OCI-LY3 (cell line): ENCODE results near the gene MIEF2.
"Not testable (repeated sequence)": the region's sequence is repeated elsewhere in the genome, so short reads cannot be mapped to it uniquely, and the experiment has no call there.

Experiments used
- H2AFZ ChIP-seq: fragments of 200-600, 300-600 bp; shearing (Covaris generic); 2 replicates; pipeline ENCODE4 v1.6.0; 2014; ENCODE audit warnings: antibody characterized with exemption, low read depth, low read length
- H3K27ac ChIP-seq: fragments of 200-600, 300-600 bp; sonication (generic); 2 replicates; pipeline ENCODE4 v1.5.1; 2014; ENCODE audit warnings: mild to moderate bottlenecking, low read length, moderate library complexity, mixed read lengths
- H3K27me3 ChIP-seq: fragments of 200-600, 300-600 bp; sonication (generic); 2 replicates; pipeline ENCODE4 v1.6.1; 2014; ENCODE audit warnings: low read depth, low read length, mixed read lengths
- H3K36me3 ChIP-seq: fragments of 200-600, 300-600 bp; sonication (generic); replicated peaks from 2 replicates; pipeline ENCODE3; 2014; ENCODE audit warnings: low read depth, low read length, mixed read lengths
- H3K4me1 ChIP-seq: fragments of 300-600, 200-600 bp; sonication (generic); 2 replicates; pipeline ENCODE4 v1.6.1; 2014; ENCODE audit warnings: low read length, mixed read lengths
- H3K4me2 ChIP-seq: fragments of 200-600, 300-600 bp; sonication (generic); 2 replicates; pipeline ENCODE4 v1.6.1; 2014; ENCODE audit warnings: low read length, mixed read lengths
- H3K4me3 ChIP-seq: fragments of 300-600, 200-600 bp; sonication (generic); 2 replicates; pipeline ENCODE4 v1.5.1; 2014; ENCODE audit warnings: antibody characterized with exemption, mild to moderate bottlenecking, low read length, moderate library complexity
- H3K79me2 ChIP-seq: fragments of 300-600, 200-600 bp; shearing (Covaris generic); 2 replicates; pipeline ENCODE4 v1.6.1; 2014; ENCODE audit warnings: mild to moderate bottlenecking, low read length, mixed read lengths
- H3K9ac ChIP-seq: fragments of 300-600, 200-600 bp; shearing (Covaris generic); 2 replicates; pipeline ENCODE4 v1.6.0; 2014; ENCODE audit warnings: mild to moderate bottlenecking, low read length, moderate library complexity
- H3K9me3 ChIP-seq: fragments of 200-600, 300-600 bp; shearing (Covaris generic); 2 replicates; pipeline ENCODE4 v1.6.1; 2014; ENCODE audit warnings: low read length, mixed read lengths; ENCODE audit not compliant: insufficient read depth
- H4K20me1 ChIP-seq: fragments of 200-600, 300-600 bp; sonication (generic); 2 replicates; pipeline ENCODE4 v1.6.1; 2016; ENCODE audit warnings: low read length, mixed read lengths; ENCODE audit not compliant: insufficient read depth
- EZH2phosphoT487 ChIP-seq: fragments of 200-600 bp; shearing (Covaris generic); IDR thresholded peaks from 2 replicates; pipeline ENCODE4 v1.6.1; 2018; ENCODE audit warnings: antibody characterized with exemption, mixed run types, low read depth
- TF ChIP-seq, protein P1 (sequence below): fragments of 200-600, 300-600 bp; sonication (generic); IDR thresholded peaks from 2 replicates; pipeline ENCODE4 v1.5.1; 2014; ENCODE audit warnings: antibody characterized with exemption, low read length, low read depth

The MIEF2 gene

DNA sequence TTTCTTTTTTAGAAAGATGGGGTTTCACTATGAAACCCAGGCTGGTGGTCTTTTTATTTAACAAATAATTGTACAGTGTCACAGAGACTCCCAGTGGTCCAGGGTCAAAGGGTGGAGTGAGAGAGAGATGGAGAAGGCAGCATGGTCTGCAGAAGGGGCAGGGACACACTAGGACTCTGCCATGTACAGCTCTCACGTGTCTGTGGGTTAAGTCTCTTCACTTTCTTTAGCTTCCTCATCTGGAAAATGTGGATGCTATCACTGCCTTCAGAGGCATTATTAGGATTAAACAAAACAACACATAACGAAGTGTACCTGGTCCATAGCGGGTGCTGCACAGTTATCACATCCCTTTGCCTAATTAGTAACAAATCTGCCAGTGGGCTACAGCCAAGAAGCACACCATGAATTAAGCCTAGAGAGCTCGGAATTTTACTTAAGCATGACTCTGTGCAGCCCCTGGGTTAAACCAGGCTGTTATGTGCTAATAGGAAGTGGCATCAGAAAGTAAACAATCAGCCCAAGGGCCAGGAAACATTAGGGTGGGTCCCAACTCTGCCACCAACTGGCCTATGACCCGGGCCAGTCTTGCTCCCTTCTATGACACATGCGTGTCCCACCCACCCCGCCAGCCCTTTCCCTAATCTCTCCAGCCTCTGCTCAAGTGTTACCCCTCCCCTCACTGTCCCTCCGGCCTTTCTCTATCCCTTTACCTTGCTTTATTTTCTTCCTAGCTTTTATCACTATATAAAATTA, 40.4 kb downstream of the MIEF2 start:
- H4K20me1 ChIP-seq, result no peaks in the 10 kb centered on the region
- H3K79me2 ChIP-seq, result no peaks in the 10 kb centered on the region
- H3K4me1 ChIP-seq, result peaks cover 16% of the 10 kb centered on the region
- no peak overlapping the region for H3K4me2 ChIP-seq
- TF ChIP-seq EZH2phosphoT487, result no peak
- no peak overlapping the region for H2AFZ ChIP-seq
- H3K9ac ChIP-seq, result no peak overlapping the region
- no peak overlapping the region for H3K27ac ChIP-seq
- no peak overlapping the region for H3K4me3 ChIP-seq
- H3K9me3 ChIP-seq, result no peaks in the 10 kb centered on the region
- H3K27me3 ChIP-seq, result no peaks in the 10 kb centered on the region
- H3K36me3 ChIP-seq, result no peaks in the 10 kb centered on the region

DNA sequence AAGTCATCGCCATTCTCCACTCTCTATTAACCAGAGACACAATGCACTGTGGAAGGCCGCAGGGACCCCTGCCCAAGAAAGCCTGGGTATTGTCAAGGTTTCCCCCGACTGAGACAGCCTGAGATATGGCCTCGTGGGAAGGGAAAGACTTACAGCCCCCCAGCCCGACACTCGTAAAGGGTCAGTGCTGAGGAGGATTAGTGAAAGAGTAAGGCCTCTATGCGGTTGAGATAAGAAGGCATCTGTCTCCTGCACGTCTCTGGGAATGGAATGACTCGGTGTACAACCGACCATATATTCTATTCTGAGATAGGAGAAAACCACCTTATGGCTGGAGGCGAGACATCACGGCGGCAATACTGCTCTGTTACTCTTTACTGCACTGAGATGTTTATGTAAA, 42.7 kb downstream of the MIEF2 start:
- not testable (repeated sequence) for H3K27me3 ChIP-seq, H4K20me1 ChIP-seq, H2AFZ ChIP-seq, H3K27ac ChIP-seq, H3K9ac ChIP-seq, H3K79me2 ChIP-seq, H3K36me3 ChIP-seq, H3K9me3 ChIP-seq, H3K4me1 ChIP-seq, H3K4me3 ChIP-seq, H3K4me2 ChIP-seq

DNA sequence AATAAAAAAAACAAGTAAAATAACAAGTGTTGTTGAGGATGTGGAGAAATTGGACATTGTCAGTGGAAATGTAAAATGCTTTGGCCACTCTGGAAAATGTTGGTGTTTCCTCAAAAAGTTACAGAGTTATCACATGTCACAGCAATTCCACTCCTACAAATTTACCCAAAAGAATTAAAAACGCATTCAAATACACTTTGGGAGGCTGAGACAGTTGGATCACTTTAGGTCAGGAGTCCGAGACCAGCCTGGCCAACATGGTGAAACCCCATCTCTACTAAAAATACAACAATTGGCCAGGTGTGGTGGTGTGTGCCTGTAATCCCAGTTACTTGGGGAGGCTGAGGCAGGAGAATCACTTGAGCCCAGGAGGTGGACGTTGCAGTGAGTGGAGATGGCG, 48.7 kb downstream of the MIEF2 start:
- no peaks in the 10 kb centered on the region for H3K9me3 ChIP-seq
- H3K9ac ChIP-seq, result no peak overlapping the region
- no peak for TF ChIP-seq EZH2phosphoT487
- TF ChIP-seq, protein P1, sequence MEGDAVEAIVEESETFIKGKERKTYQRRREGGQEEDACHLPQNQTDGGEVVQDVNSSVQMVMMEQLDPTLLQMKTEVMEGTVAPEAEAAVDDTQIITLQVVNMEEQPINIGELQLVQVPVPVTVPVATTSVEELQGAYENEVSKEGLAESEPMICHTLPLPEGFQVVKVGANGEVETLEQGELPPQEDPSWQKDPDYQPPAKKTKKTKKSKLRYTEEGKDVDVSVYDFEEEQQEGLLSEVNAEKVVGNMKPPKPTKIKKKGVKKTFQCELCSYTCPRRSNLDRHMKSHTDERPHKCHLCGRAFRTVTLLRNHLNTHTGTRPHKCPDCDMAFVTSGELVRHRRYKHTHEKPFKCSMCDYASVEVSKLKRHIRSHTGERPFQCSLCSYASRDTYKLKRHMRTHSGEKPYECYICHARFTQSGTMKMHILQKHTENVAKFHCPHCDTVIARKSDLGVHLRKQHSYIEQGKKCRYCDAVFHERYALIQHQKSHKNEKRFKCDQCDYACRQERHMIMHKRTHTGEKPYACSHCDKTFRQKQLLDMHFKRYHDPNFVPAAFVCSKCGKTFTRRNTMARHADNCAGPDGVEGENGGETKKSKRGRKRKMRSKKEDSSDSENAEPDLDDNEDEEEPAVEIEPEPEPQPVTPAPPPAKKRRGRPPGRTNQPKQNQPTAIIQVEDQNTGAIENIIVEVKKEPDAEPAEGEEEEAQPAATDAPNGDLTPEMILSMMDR, result no peak
- H3K27ac ChIP-seq, result no peak overlapping the region
- H3K4me1 ChIP-seq, result 0 out of 2 replicates have a peak, but pooled peaks cover 4% of the 10 kb centered on the region
- H4K20me1 ChIP-seq, result no peaks in the 10 kb centered on the region
- no peaks in the 10 kb centered on the region for H3K27me3 ChIP-seq
- no peak overlapping the region for H2AFZ ChIP-seq
- H3K36me3 ChIP-seq, result no peaks in the 10 kb centered on the region
- H3K79me2 ChIP-seq, result peaks cover 29% of the 10 kb centered on the region
- H3K4me3 ChIP-seq, result no peak overlapping the region
- no peak overlapping the region for H3K4me2 ChIP-seq

DNA sequence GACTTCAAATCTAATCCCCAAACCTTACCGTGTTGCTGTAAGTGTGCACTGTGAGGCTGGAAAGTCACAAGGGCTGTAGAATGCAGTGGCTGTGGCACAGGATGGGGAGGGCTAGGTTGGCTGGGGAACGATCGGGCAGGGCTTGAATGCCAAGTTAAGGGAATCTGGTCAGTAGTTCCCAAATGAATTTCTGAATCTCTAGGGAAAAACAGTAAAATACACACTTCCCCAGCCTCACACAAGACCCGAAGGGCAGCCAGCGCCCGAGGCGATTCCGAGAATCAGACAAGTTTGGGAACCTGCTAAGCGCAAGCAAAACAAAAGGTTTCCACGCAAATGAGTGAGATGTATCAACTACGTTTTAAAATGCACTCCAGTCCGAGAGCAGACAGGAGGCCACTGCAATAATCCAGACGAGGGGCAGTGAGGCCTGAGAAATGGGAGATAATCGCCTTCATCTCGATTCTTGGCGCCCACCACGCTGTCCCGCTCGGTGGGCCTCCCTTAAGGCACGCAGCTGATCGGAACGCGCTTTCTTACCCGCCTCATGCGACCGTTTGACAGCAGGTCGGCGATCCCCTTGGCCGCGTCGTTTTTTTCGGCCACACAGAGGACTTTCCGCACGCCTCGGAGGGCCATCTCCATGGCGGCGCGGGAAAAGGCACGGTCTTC, 53.7 kb downstream of the MIEF2 start:
- TF ChIP-seq, protein P1, result no peak
- no peak for TF ChIP-seq EZH2phosphoT487
- no peaks in the 10 kb centered on the region for H4K20me1 ChIP-seq
- H2AFZ ChIP-seq, result no peak overlapping the region

More for the DNA sequence above, 53.7 kb downstream of the MIEF2 start:
- H3K79me2 ChIP-seq, result peaks cover 54% of the 10 kb centered on the region
- peak overlapping the region; percentile 68 for H3K9ac ChIP-seq
- no peaks in the 10 kb centered on the region for H3K27me3 ChIP-seq
- H3K4me2 ChIP-seq, result peak overlapping the region; percentile 77
- no peaks in the 10 kb centered on the region for H3K9me3 ChIP-seq
- peak overlapping the region; percentile 92 for H3K4me3 ChIP-seq
- 0 out of 2 replicates have a peak, but pooled peaks cover 4% of the 10 kb centered on the region for H3K4me1 ChIP-seq
- peak overlapping the region; percentile 79 for H3K27ac ChIP-seq
- H3K36me3 ChIP-seq, result no peaks in the 10 kb centered on the region
